ENCODE measurements around the gene HDAC9.

GRCh38 chr7:18534481-18534880 lies 38.9 kb downstream of the HDAC9 start:
- TF ChIP-seq POLR2A (IDR thresholded peaks at IDR 0.05; ENCODE audit: low read length) = no peak
- TF ChIP-seq GATA1 (IDR thresholded peaks at IDR 0.05; ENCODE audit: low read depth, low read length) = no peak

Measured in erythroblast (primary cell).